C4-2B (cell line): ENCODE results near the gene TSPAN18.

Experiments used
- ZFX ChIP-seq: fragments of 450-650 bp; IDR thresholded peaks from 2 replicates; pipeline ENCODE4 v1.6.1; 2017
- TF ChIP-seq, protein P1 (sequence below): fragments of 450-650 bp; conservative IDR thresholded peaks from 2 replicates; pipeline ENCODE4 v1.5.1; 2017; ENCODE audit warnings: mild to moderate bottlenecking

- TF ChIP-seq, protein P1, sequence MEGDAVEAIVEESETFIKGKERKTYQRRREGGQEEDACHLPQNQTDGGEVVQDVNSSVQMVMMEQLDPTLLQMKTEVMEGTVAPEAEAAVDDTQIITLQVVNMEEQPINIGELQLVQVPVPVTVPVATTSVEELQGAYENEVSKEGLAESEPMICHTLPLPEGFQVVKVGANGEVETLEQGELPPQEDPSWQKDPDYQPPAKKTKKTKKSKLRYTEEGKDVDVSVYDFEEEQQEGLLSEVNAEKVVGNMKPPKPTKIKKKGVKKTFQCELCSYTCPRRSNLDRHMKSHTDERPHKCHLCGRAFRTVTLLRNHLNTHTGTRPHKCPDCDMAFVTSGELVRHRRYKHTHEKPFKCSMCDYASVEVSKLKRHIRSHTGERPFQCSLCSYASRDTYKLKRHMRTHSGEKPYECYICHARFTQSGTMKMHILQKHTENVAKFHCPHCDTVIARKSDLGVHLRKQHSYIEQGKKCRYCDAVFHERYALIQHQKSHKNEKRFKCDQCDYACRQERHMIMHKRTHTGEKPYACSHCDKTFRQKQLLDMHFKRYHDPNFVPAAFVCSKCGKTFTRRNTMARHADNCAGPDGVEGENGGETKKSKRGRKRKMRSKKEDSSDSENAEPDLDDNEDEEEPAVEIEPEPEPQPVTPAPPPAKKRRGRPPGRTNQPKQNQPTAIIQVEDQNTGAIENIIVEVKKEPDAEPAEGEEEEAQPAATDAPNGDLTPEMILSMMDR = no peak
- no peak for TF ChIP-seq ZFX
Observed at GRCh38 chr11:44884056-44884455, 157.3 kb downstream of the TSPAN18 start.
